Measurements from ENCODE around the gene TMEM119.
A peak's percentile ranks its signal among the peaks of the same experiment; 100 is the strongest.
"Not testable (repeated sequence)": the region's sequence is repeated elsewhere in the genome, so short reads cannot be mapped to it uniquely, and the experiment has no call there.

TMEM119 gene

GRCh38 chr12:108625228-108625627 is 27.3 kb upstream of the TMEM119 start:
- Mint-ChIP-seq H3K36me3 (ENCODE audit: low read depth) (peaks cover 31% of the 10 kb centered on the region), H3K9me3 (no peaks in the 10 kb centered on the region), H3K27ac (peak overlapping the region; percentile 2), H3K4me1 (ENCODE audit: low read depth) (peaks cover 62% of the 10 kb centered on the region), H3K4me3 (no peak overlapping the region), H3K27me3 (no peaks in the 10 kb centered on the region)

GRCh38 chr12:108623577-108623976 is 25.7 kb upstream of the TMEM119 start:
- H3K9me3 Mint-ChIP-seq, result no peaks in the 10 kb centered on the region
- no peak overlapping the region for H3K27ac Mint-ChIP-seq
- peaks cover 52% of the 10 kb centered on the region for H3K4me1 Mint-ChIP-seq (ENCODE audit: low read depth)
- no peak overlapping the region for H3K4me3 Mint-ChIP-seq
- peaks cover 31% of the 10 kb centered on the region for H3K36me3 Mint-ChIP-seq (ENCODE audit: low read depth)
- no peaks in the 10 kb centered on the region for H3K27me3 Mint-ChIP-seq

DNA sequence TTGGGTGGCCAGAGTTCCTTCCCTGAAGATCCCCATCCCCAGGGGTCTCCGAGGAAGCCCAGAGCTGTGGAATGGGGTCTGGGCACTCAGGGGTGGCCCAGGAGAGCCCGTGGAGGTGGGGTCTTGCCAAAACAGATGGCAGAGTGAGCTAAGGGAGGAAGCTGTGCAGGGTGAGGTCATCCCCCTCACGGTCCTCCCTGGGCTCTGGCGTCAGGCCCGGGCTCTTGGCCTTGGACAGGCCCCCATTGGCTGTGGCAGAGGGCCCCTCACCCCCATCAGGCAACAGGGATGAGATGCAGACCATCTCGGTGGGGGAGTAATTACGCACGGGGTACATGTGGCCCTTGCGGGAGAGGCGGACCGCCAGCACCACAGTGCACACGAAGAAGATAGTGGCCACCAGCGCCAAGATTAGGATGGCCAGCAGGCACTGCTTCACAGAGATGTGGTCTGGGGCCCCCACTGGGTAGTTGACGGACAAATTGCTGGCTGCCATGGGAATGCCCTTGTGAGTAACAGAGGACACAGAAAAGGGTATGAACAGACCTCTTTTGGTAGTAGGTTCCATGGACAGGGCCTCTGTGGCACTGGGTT is 25.1 kb upstream of the TMEM119 start:
- peaks cover 31% of the 10 kb centered on the region for H3K36me3 Mint-ChIP-seq (ENCODE audit: low read depth)
- H3K9me3 Mint-ChIP-seq, result no peaks in the 10 kb centered on the region
- no peaks in the 10 kb centered on the region for H3K27me3 Mint-ChIP-seq
- H3K4me1 Mint-ChIP-seq (ENCODE audit: low read depth), result peaks cover 52% of the 10 kb centered on the region
- no peak overlapping the region for H3K4me3 Mint-ChIP-seq
- peak overlapping the region; percentile 91 for H3K27ac Mint-ChIP-seq

DNA sequence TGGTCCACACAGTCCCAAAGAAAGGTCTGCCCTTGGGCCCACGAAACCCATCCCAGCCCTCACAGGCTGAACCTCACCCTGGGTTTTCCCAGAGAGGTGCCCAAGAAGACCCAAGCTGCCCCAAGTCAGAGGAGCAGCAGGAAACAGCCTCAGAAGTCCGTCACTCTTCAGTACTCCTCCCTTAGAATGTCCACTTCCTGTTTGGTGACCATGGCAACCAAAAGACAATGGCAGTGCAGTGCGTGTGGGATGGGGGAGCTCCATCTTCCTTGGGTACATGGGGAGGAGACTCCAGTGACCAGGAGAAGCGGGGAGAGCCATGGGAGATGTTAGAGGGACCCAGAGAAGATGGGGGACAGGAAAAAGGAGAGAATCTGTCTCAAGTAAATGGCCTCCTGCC is 24.5 kb upstream of the TMEM119 start:
- Mint-ChIP-seq H3K27me3 (no peaks in the 10 kb centered on the region), H3K9me3 (no peaks in the 10 kb centered on the region), H3K27ac (peak overlapping the region; percentile 91), H3K36me3 (ENCODE audit: low read depth) (peaks cover 31% of the 10 kb centered on the region), H3K4me3 (no peak overlapping the region), H3K4me1 (ENCODE audit: low read depth) (peaks cover 54% of the 10 kb centered on the region)

- Mint-ChIP-seq H3K9me3 (peaks cover 5% of the 10 kb centered on the region), H3K27ac (no peak overlapping the region), H3K4me3 (no peak overlapping the region), H3K36me3 (ENCODE audit: low read depth) (peaks cover 36% of the 10 kb centered on the region), H3K27me3 (no peaks in the 10 kb centered on the region), H3K4me1 (ENCODE audit: low read depth) (peaks cover 61% of the 10 kb centered on the region)
Observed at GRCh38 chr12:108621161-108621560, 23.3 kb upstream of the TMEM119 start.

DNA sequence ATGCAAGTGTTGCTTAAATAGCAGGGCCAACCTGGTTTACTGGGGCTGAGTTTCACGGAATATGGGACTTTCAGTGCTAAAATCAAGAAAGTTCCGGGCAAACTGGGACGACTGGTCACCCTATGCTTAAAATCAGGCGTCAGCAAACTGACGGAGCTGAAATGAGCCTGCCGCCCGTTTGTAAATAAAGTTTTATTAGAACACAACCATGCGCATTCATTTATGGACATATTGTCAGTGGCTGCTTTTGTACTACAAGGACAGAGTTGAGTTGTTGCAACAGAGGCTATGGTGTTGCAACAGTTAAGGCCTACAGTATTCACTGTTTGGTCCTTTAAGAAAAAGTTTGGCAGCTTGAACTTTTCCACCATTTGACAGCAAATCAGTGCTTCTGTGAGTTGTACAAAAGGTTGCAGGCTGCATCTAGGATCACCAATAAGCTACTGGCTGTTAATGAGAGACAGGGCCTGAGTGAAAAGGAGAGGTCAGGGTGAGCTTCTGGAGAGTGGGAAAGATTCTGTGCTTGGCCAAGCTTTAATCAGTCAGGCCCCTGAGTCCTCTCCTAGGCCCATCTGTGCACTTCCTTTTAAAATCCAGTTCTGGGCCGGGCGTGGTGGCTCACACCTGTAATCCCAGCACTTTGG is 22.5 kb upstream of the TMEM119 start:
- Mint-ChIP-seq H3K27me3 (no peaks in the 10 kb centered on the region), H3K36me3 (ENCODE audit: low read depth) (peaks cover 36% of the 10 kb centered on the region), H3K9me3 (peaks cover 5% of the 10 kb centered on the region), H3K4me3 (no peak overlapping the region), H3K4me1 (ENCODE audit: low read depth) (peaks cover 61% of the 10 kb centered on the region), H3K27ac (no peak overlapping the region)

GRCh38 chr12:108619369-108620160 is 21.7 kb upstream of the TMEM119 start:
- Mint-ChIP-seq H3K4me3 (no peak overlapping the region), H3K27me3 (no peaks in the 10 kb centered on the region), H3K4me1 (ENCODE audit: low read depth) (peaks cover 56% of the 10 kb centered on the region), H3K9me3 (peaks cover 5% of the 10 kb centered on the region), H3K36me3 (ENCODE audit: low read depth) (peaks cover 31% of the 10 kb centered on the region), H3K27ac (no peak overlapping the region)

GRCh38 chr12:108618953-108619274 is 21.0 kb upstream of the TMEM119 start:
- H3K9me3 Mint-ChIP-seq, H3K27me3 Mint-ChIP-seq, H3K27ac Mint-ChIP-seq, H3K4me3 Mint-ChIP-seq: not testable (repeated sequence)
- Mint-ChIP-seq H3K36me3 (ENCODE audit: low read depth) (peaks cover 28% of the 10 kb centered on the region), H3K4me1 (ENCODE audit: low read depth) (peaks cover 60% of the 10 kb centered on the region)

DNA sequence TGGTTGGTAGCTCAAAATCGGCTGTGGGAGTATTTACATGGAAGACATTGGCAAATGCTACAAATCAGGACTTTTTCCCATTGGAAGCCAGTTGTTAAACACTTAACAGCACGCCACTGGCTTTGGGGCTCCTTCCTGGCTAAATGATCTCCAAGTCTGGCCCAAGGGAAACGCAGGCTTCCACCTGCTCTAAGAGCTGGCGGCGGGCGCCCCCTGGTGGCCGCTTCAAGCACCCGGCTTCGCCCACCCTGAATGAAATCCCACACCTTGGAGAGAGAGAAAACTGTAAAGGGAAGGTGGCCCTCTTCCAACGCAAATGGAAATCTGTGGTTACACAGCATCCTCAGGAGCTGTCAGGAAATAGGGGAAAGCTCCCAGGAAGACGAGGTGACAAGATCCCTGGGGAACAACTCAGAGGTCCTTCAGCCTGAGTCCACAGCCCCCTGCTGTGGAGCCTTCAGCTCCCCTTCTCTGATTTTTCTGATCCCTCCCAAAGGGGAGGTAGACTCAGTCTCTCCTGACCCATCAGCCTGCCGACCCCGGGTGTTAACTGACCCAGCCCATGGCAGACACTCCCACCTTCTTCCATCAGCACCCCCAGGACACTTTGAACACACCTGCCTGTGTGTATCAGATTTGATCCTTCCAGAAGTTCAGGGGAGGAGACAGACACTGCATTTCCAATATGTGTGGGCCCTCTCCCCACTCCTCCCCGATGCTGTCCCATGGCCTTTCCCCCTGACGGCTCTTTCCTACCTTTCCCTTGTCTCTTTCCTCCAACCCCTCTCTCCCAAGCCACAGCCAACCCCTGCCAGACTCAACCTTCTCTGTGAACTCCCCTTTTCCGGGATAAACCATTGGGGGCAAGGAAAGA is 20.4 kb upstream of the TMEM119 start:
- peaks cover 5% of the 10 kb centered on the region for H3K9me3 Mint-ChIP-seq
- H3K27ac Mint-ChIP-seq, result peak overlapping the region; percentile 97
- no peaks in the 10 kb centered on the region for H3K27me3 Mint-ChIP-seq
- H3K4me3 Mint-ChIP-seq, result no peak overlapping the region
- peaks cover 22% of the 10 kb centered on the region for H3K36me3 Mint-ChIP-seq (ENCODE audit: low read depth)
- peaks cover 66% of the 10 kb centered on the region for H3K4me1 Mint-ChIP-seq (ENCODE audit: low read depth)

DNA sequence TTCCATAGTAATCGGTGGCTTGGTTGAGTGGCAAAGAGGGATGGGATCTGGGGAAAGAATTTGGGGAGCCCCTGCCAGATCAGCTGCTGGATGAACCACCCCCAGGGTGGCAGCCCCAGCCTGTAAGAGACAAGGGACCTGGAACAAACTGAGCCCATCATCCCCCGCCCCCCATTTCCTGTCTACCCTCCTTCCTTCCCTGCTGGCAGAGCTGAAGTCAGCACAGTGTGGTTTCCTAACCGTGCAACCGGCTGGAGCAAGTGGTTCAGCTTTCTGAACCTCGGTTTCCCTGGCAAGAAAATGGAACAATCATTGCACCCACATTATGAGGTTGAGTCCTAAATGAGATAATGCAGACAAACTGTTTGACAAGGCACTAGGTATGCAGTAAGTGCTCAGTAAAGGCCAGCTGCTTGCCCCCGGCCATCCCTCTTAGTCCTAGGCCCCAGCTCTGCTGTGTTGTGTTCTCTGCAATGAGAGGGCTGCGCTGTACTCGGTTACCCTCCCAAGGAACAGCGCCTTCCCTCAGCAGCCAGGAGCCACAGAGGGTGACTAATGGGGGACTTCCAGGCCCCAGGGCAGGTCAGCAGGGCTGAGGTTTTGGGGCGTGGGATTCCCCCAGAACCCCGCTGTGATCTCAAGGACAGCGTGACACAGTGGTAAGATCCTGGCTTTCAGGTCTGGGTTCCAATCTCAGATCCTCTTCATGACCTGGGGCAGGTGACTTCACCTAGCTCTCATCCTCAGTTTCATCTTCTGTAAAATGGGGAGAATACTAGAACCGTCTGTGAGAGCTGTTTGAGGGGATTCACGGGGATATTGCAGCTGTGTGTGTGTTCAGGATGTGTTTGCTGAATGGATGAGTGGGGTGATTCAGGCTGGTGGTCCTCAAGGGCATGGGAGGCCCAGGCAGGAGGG is 19.3 kb upstream of the TMEM119 start:
- H3K9me3 Mint-ChIP-seq, result peaks cover 5% of the 10 kb centered on the region
- no peaks in the 10 kb centered on the region for H3K27me3 Mint-ChIP-seq
- H3K4me1 Mint-ChIP-seq (ENCODE audit: low read depth), result peaks cover 70% of the 10 kb centered on the region
- peak overlapping the region; percentile 67 for H3K4me3 Mint-ChIP-seq
- H3K27ac Mint-ChIP-seq, result peak overlapping the region; percentile 97
- peaks cover 11% of the 10 kb centered on the region for H3K36me3 Mint-ChIP-seq (ENCODE audit: low read depth)

GRCh38 chr12:108616359-108616758 is 18.5 kb upstream of the TMEM119 start:
- peak overlapping the region; percentile 67 for H3K4me3 Mint-ChIP-seq
- H3K36me3 Mint-ChIP-seq (ENCODE audit: low read depth), result peaks cover 9% of the 10 kb centered on the region
- H3K9me3 Mint-ChIP-seq, result peaks cover 5% of the 10 kb centered on the region
- peak overlapping the region; percentile 97 for H3K27ac Mint-ChIP-seq
- H3K27me3 Mint-ChIP-seq, result no peaks in the 10 kb centered on the region
- peaks cover 69% of the 10 kb centered on the region for H3K4me1 Mint-ChIP-seq (ENCODE audit: low read depth)

- Mint-ChIP-seq H3K27ac (peak overlapping the region; percentile 15), H3K4me1 (ENCODE audit: low read depth) (peaks cover 65% of the 10 kb centered on the region), H3K36me3 (ENCODE audit: low read depth) (peaks cover 5% of the 10 kb centered on the region), H3K9me3 (peaks cover 5% of the 10 kb centered on the region), H3K27me3 (no peaks in the 10 kb centered on the region), H3K4me3 (no peak overlapping the region)
Observed at GRCh38 chr12:108615918-108616317, 18.0 kb upstream of the TMEM119 start.

GRCh38 chr12:108614639-108615038 is 16.8 kb upstream of the TMEM119 start:
- H3K9me3 Mint-ChIP-seq, result peaks cover 5% of the 10 kb centered on the region
- H3K27ac Mint-ChIP-seq, result no peak overlapping the region
- peaks cover 5% of the 10 kb centered on the region for H3K36me3 Mint-ChIP-seq (ENCODE audit: low read depth)
- H3K4me3 Mint-ChIP-seq, result no peak overlapping the region
- H3K4me1 Mint-ChIP-seq (ENCODE audit: low read depth), result peaks cover 61% of the 10 kb centered on the region
- H3K27me3 Mint-ChIP-seq, result no peaks in the 10 kb centered on the region

DNA sequence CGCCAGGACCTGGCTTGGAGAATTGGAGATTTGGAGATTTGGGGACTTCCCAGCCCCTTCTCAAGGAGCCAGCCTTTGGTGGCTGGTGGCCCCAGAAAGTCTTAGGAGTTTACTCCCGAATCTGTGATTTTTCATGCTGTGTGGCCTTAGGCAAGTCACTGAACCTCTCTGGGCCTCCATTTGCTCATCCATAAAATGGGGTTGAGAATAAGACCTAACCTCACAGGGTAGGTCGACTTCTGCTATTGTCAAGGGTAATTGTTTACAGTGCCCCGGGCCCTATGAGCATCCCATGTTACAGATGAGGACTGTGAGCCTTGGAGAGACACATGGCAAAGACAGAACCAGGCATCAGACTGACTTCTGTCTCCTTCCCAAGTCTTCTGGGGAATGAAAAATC is 16.2 kb upstream of the TMEM119 start:
- peaks cover 60% of the 10 kb centered on the region for H3K4me1 Mint-ChIP-seq (ENCODE audit: low read depth)
- peaks cover 5% of the 10 kb centered on the region for H3K36me3 Mint-ChIP-seq (ENCODE audit: low read depth)

More for the DNA sequence above, 16.2 kb upstream of the TMEM119 start:
- peaks cover 5% of the 10 kb centered on the region for H3K9me3 Mint-ChIP-seq
- no peak overlapping the region for H3K27ac Mint-ChIP-seq
- H3K4me3 Mint-ChIP-seq, result no peak overlapping the region
- no peaks in the 10 kb centered on the region for H3K27me3 Mint-ChIP-seq

All from stimulated activated naive CD8-positive, alpha-beta T cell treated with anti-CD3 and anti-CD28 coated beads, Interleukin-15, Interleukin-2, amounts not matched to agents 100 ng/mL and 50 ng/mL, for 24 hours (primary cell).